GM13976 (cell line): ENCODE measurements around the gene TRMT11.

Experiments used
- DNase-seq: peaks from one replicate; pipeline ENCODE4 v3.0.0; 2012; ENCODE audit warnings: low spot score
- CTCF ChIP-seq: IDR thresholded peaks from 2 replicates; pipeline ENCODE4 v1.5.1; 2012; ENCODE audit warnings: borderline replicate concordance, mild to moderate bottlenecking; ENCODE audit not compliant: insufficient read depth; ENCODE audit errors: extremely low read depth, missing control alignments, control extremely low read depth
- in situ Hi-C: fragments of 300-500 bp; cut with MboI; formaldehyde crosslinking; loops from one replicate; pipeline ENCODE4 v1.12.0; 2022; ENCODE audit warnings: low sequenced_read_pairs, mixed read lengths, inconsistent platforms; ENCODE audit not compliant: unreplicated experiment

Gene TRMT11

GRCh38 chr6:126047648-126048047 is 61.3 kb downstream of the TRMT11 start:
- TF ChIP-seq CTCF, result no peak
- no peak for DNase-seq
- in situ Hi-C loops, result no loop called here

GRCh38 chr6:126048635-126049034 is 62.3 kb downstream of the TRMT11 start:
- TF ChIP-seq CTCF, result no peak
- DNase-seq, result no peak
- in situ Hi-C loops, result no loop called here

GRCh38 chr6:126050795-126051194 is 64.5 kb downstream of the TRMT11 start:
- DNase-seq, result no peak
- in situ Hi-C loops, result no loop called here
- TF ChIP-seq CTCF, result no peak

- no peak for TF ChIP-seq CTCF
- in situ Hi-C loops, result no loop called here
These were observed 65.5 kb downstream of the TRMT11 start for GRCh38 chr6:126051791-126052190.

GRCh38 chr6:126052485-126052884 is 66.1 kb downstream of the TRMT11 start:
- no peak for DNase-seq
- in situ Hi-C loops, result no loop called here
- TF ChIP-seq CTCF, result no peak

More at GRCh38 chr6:126051791-126052190, 65.5 kb downstream of the TRMT11 start:
- DNase-seq, result no peak

GRCh38 chr6:126054258-126054702 is 67.9 kb downstream of the TRMT11 start:
- no peak for TF ChIP-seq CTCF
- in situ Hi-C loops, result no loop called here
- DNase-seq, result no peak

- in situ Hi-C loops, result no loop called here
- TF ChIP-seq CTCF, result no peak
- no peak for DNase-seq
These were observed 68.5 kb downstream of the TRMT11 start for GRCh38 chr6:126054802-126055201.
